Measurements from ENCODE around the gene AHCYL1.

The AHCYL1 gene

DNA sequence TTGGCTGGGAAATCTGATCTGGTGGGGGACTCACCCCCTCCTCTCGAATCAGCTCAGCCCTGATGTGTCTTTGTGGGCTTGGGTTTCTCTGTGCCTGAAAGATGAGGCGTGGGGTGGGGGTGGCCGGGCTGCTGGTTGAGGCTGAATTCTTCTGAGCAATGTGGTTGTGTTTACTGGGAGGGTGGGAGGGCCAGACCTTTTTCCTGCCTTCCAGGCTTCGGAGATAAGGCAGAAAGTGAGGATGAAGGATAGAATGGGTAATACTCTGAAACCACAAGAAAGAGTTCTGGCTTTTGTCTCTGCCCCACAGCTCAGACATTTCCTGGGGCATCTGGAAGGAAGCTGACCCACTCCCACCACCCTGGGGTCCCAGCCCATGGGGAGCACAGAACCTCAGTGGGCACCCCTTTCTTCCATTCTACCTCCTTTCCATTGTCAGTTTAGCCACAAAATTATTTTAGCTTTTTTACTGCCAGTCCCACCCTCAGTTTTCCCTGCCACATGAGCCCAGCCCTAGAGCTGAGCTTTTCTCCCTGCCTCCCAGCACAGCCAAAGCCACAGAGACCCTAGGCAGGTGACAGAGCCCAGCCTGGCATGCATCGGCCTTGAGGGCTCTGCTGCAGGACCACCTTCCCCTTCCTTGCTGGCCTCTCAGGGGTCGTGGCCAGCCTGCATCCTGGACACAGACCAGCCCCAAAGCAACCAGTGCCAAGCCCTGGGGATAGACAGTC, 74.7 kb downstream of the AHCYL1 start:
- Mint-ChIP-seq H3K27me3 (peaks cover 7% of the 10 kb centered on the region), H3K9me3 (no peaks in the 10 kb centered on the region), H3K27ac (no peak overlapping the region), H3K4me1 (ENCODE audit: low read depth) (peaks cover 21% of the 10 kb centered on the region), H3K36me3 (ENCODE audit: low read depth) (peaks cover 77% of the 10 kb centered on the region), H3K4me3 (no peak overlapping the region)
- intact Hi-C loops (cut with micrococcal nuclease): no loop called here

DNA sequence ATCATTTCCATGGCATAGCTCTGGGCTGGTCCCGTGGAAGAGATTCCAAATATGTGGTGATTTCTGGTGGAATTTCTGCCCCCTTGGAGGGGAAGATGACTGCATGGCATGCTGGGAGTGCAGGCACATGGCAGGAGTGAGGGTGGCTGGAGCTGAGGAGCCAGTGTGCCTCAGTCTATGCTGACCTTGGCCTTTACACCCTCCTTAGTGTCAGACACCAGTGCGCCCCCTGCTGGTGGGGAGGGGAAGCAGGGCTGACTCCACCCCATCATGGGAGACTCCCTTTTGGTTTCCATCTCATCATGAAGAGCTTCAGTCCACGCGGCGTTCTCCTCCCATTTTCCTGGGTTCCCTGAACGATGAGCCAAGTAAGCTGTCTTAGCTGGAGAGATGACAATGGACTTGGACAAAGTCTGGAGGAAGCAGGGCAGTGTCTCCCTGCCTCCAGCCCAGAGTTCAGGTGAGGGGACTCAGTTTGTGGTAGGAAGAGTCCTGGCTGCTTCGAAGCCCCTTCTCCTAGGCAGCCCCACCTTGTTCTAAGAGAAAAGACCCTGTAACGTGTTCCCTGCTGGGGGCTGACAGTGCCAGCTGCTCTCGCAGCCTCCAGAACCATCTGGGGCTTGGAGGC, 75.6 kb downstream of the AHCYL1 start:
- peaks cover 26% of the 10 kb centered on the region for H3K4me1 Mint-ChIP-seq (ENCODE audit: low read depth)
- peaks cover 15% of the 10 kb centered on the region for H3K27me3 Mint-ChIP-seq
- intact Hi-C loops (cut with micrococcal nuclease): no loop called here
- H3K9me3 Mint-ChIP-seq: no peaks in the 10 kb centered on the region
- H3K4me3 Mint-ChIP-seq: no peak overlapping the region
- H3K27ac Mint-ChIP-seq: no peak overlapping the region
- H3K36me3 Mint-ChIP-seq (ENCODE audit: low read depth): peaks cover 68% of the 10 kb centered on the region

DNA sequence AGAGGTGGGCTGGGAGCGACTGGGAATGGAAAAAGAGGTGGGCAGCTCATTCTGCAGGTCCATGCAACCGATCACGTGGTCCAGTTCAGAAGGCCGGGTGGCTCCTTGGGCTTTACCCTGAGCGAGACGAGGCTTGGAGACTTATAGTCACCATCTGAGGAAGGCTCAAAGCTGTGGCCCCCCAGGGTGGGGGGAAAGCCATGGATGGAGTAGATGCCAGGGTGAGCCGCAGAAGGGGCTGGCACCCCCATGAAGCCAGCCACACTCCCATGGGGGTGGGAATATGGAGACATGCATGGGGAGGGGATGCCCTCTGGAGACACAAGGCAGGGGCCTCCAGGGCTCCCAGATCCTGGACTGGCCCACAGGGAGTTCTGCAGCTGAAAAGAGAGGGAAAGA, 76.1 kb downstream of the AHCYL1 start:
- no peaks in the 10 kb centered on the region for H3K9me3 Mint-ChIP-seq
- H3K27ac Mint-ChIP-seq: no peak overlapping the region
- H3K4me3 Mint-ChIP-seq: no peak overlapping the region
- peaks cover 63% of the 10 kb centered on the region for H3K36me3 Mint-ChIP-seq (ENCODE audit: low read depth)
- peaks cover 26% of the 10 kb centered on the region for H3K4me1 Mint-ChIP-seq (ENCODE audit: low read depth)
- intact Hi-C loops (cut with micrococcal nuclease): no loop called here
- peaks cover 20% of the 10 kb centered on the region for H3K27me3 Mint-ChIP-seq

DNA sequence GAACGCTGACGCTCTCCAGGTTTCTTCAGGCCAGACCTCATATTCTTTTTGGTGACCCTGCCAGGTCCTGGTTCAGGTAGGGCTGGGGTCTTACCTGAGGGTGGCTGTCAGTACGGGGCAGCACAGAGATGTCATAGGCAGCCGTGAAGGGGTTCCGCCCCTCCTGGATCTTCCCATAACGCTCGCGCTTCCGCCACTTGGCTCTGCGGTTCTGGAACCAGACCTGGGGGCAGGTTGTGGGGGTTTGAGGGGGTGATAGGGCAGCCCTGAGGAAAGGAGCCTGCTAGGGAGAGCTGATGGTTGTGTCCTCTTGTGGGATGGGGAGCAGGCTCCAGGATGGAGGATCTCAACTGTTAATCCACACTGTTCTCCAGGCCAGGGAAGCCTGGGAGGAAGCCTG, 76.8 kb downstream of the AHCYL1 start:
- Mint-ChIP-seq H3K27ac (no peak overlapping the region), H3K27me3 (peaks cover 27% of the 10 kb centered on the region), H3K36me3 (ENCODE audit: low read depth) (peaks cover 56% of the 10 kb centered on the region), H3K9me3 (no peaks in the 10 kb centered on the region), H3K4me3 (no peak overlapping the region), H3K4me1 (ENCODE audit: low read depth) (peaks cover 26% of the 10 kb centered on the region)
- intact Hi-C loops (cut with micrococcal nuclease): no loop called here

DNA sequence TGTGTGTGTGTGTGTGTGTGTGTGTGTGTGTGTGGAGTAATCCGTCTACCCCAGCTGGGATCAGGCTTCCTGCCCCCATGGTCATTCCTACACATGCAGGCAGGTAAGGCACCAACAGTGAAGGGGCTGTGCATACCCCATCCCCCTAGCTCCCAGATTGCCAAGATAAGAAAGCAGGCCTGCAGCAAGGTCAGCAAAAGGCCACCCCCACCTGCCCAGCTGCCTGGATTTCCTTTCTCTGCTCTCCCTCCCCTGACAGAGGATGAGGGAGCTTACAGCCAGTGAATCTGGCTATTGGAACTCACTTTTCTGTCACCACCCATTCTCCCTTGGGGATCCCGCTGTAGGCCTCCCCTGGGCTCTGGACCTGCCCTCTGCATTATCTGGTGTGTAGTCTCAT, 78.0 kb downstream of the AHCYL1 start:
- no peak overlapping the region for H3K4me3 Mint-ChIP-seq
- no peaks in the 10 kb centered on the region for H3K9me3 Mint-ChIP-seq
- no peak overlapping the region for H3K27ac Mint-ChIP-seq
- peaks cover 20% of the 10 kb centered on the region for H3K4me1 Mint-ChIP-seq (ENCODE audit: low read depth)
- intact Hi-C loops (cut with micrococcal nuclease): no loop called here
- H3K36me3 Mint-ChIP-seq (ENCODE audit: low read depth): peaks cover 44% of the 10 kb centered on the region
- H3K27me3 Mint-ChIP-seq: peaks cover 39% of the 10 kb centered on the region

DNA sequence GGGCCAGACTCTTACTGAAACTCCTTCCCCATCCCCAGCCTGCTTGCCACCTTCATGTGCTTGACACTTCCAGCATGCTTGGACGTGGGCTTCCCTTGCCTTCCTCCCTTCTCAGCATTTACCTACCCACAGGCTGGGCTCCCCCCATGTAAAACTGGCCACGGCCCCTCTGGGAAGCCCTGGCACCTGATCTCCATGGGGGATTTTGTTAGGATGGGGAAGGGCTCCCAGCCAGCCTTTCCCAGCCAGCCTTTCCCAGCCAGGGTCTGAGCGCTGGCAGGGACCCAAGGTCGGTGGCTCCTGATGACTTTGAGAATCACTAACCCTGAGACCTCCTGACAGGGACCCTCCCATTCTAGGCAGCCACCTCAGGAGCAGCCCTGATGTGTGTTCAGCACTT, 79.2 kb downstream of the AHCYL1 start:
- Mint-ChIP-seq H3K27ac (no peak overlapping the region), H3K4me3 (no peak overlapping the region), H3K36me3 (ENCODE audit: low read depth) (peaks cover 33% of the 10 kb centered on the region), H3K9me3 (no peaks in the 10 kb centered on the region), H3K27me3 (peaks cover 50% of the 10 kb centered on the region), H3K4me1 (ENCODE audit: low read depth) (peaks cover 20% of the 10 kb centered on the region)
- intact Hi-C loops (cut with micrococcal nuclease): no loop called here

DNA sequence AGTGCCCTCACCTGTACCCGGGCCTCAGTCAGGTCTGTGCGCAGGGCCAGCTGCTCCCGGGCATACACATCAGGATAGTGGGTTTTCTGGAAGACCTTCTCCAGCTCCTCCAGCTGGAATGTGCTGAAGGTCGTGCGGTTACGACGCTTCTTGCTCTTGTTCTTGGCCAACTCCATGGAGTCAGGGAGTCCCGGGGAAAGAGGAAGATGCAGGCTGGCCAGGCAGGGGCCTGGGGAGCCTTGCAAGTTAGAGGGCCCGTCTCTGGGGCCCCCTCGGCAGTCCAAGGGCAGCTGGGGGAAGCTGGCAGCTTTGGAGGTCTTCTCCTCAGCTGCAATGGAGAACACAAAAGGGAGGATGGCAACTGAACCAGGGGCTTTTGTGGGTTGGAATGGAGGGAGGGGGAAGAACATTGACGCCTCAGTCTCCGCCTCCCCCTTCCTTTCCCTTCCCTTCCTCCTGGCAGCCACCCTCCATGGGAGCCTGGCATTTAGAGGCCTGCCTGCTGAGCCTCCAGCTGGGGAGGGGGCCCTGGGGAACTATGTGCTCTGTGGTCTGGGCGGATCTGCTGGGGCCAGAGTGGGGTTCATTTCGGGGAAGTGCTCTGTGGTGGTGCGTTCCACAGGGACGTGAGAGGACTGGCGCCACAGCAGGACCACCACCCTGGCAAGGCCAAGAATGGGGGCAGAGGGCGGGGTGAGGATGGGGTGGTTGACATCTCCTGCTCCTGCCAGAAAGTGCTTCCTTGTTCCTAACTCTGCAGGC, 80.2 kb downstream of the AHCYL1 start:
- H3K27me3 Mint-ChIP-seq: peaks cover 60% of the 10 kb centered on the region
- intact Hi-C loops (cut with micrococcal nuclease): no loop called here

DNA sequence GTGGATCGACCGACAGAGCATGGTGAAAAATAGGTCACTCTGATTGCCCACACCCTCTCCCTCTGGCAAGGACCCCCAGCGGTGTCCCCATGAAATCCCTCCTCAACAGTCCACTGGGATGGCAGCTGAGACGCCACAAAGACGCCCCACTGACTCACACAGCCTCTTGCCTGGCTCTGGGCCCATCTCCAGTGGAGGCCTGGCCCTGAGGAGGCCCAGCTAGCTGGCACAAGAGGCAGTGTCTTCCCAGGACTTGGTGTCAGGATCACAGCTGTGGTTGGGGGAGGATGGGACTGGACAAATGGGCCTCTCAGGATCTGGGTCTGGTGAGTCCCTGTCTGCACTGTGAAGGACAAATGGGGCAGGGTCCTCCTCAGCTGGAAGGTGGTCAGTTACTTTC, 81.3 kb downstream of the AHCYL1 start:
- no peak overlapping the region for H3K4me3 Mint-ChIP-seq
- intact Hi-C loops (cut with micrococcal nuclease): no loop called here
- H3K27me3 Mint-ChIP-seq: peaks cover 67% of the 10 kb centered on the region
- H3K9me3 Mint-ChIP-seq: no peaks in the 10 kb centered on the region
- H3K4me1 Mint-ChIP-seq (ENCODE audit: low read depth): peaks cover 33% of the 10 kb centered on the region
- no peak overlapping the region for H3K27ac Mint-ChIP-seq
- peaks cover 15% of the 10 kb centered on the region for H3K36me3 Mint-ChIP-seq (ENCODE audit: low read depth)

More for the DNA sequence above, 80.2 kb downstream of the AHCYL1 start:
- H3K36me3 Mint-ChIP-seq (ENCODE audit: low read depth): peaks cover 24% of the 10 kb centered on the region
- no peaks in the 10 kb centered on the region for H3K9me3 Mint-ChIP-seq
- H3K4me1 Mint-ChIP-seq (ENCODE audit: low read depth): peaks cover 28% of the 10 kb centered on the region
- no peak overlapping the region for H3K4me3 Mint-ChIP-seq
- no peak overlapping the region for H3K27ac Mint-ChIP-seq

DNA sequence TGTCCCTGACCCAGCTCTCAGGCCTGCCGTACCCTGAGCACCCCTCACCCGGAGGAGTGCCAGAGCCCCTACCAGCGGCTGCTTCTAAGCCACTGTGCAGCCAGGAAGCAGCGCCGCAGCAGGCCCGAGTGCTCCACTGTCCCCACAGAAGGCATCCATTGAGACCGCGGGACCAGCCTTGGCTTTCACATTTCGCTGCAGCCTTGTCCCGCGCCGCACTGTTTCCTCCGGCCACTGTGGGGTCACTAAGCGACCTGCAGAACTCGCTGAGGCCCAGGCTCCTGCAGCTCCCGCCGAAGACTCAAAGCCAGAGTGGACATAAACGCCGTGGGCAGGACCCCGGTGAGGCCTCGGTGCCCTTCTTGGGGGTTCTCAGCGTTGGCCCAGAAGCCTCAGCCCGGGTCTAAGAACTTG, 82.9 kb downstream of the AHCYL1 start:
- Mint-ChIP-seq H3K4me3 (peak overlapping the region; percentile 72), H3K36me3 (ENCODE audit: low read depth) (no peaks in the 10 kb centered on the region), H3K27ac (no peak overlapping the region), H3K4me1 (ENCODE audit: low read depth) (peaks cover 33% of the 10 kb centered on the region), H3K9me3 (no peaks in the 10 kb centered on the region), H3K27me3 (peaks cover 84% of the 10 kb centered on the region)
- intact Hi-C loops (cut with micrococcal nuclease): no loop called here

DNA sequence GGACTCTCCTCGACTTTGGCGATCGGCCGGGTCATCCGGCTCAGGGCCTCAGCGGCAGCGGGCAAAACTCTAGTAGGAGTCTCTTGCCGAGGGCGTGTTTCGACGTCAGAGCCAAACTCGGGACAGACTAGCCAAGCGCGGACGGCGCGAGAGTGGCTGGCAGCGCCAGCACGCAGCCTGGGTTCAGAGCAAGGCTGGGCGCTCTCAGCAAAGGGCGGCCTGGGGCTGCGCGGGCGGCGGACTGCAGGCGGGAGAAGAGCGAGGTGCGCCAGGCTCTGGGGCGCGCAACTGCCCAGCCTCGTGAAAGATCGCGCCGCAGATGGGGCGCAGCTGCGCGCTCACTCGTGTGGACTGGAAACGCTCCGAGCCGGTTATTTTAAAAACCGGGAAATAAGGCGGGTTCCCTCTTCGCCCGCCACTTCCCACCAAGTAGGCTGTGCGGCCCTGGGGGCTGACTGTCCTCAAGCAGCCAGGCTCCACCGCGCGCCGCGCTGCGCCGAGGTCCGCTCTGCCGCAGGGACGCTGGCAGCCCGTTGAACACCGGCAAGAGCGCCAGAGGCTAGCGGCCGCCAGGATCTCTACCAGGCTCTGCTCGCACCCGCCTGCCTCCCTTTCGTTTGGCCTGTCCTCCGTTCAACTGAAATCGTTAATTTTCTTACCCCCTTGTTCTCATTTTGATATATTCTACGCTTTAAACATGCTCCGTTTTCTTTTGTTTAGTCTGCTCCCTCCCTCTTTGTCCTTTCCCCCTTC, 83.5 kb downstream of the AHCYL1 start:
- Mint-ChIP-seq H3K4me3 (peak overlapping the region; percentile 72), H3K27me3 (peaks cover 88% of the 10 kb centered on the region), H3K27ac (peak overlapping the region; percentile 65), H3K4me1 (ENCODE audit: low read depth) (peaks cover 33% of the 10 kb centered on the region), H3K36me3 (ENCODE audit: low read depth) (no peaks in the 10 kb centered on the region), H3K9me3 (no peaks in the 10 kb centered on the region)
- intact Hi-C loops (cut with micrococcal nuclease): loop anchor here (2.0 kb wide), 1 partner anchor 17 kb away; no protein-coding TSS in a partner anchor

DNA sequence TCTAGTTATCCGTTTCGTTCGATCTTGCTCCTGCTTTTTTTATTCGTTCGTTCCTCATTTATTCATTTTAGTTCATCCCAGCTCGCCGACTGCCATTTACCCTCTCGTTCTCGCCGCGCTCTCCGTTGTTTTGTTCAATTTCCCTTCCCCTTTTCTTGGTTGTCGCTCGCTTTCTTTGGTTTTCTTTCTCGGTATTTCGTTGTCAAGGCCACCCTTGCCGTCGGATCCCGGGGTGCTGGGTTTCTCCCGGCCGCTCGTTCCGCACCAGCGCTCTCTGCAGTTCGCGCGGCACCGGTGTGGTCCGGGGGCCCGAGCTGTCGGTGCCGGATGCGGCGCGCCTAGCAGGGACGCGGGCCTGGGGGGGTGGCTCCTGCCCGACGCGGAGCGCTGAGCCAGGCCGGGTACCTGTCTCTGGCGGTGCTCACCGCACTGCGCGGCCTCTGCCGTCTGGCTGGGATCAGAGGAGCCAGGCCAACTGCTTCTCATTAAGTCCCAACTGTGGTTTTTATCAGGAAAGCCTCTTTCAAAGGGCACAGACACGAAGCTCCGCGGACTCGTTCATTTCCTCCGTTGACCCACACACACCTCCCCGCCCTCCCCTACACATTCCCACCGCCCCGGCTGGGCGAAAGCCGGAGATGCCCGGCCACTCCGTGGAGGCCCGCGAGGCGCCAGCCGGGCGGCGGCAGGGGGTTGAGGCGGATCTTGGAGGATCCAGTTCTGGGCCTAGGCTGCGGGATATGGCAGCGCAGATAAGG, 84.3 kb downstream of the AHCYL1 start:
- Mint-ChIP-seq H3K27ac (peak overlapping the region; percentile 65), H3K4me3 (peak overlapping the region; percentile 72), H3K9me3 (no peaks in the 10 kb centered on the region), H3K36me3 (ENCODE audit: low read depth) (no peaks in the 10 kb centered on the region), H3K4me1 (ENCODE audit: low read depth) (peaks cover 33% of the 10 kb centered on the region), H3K27me3 (peaks cover 90% of the 10 kb centered on the region)
- intact Hi-C loops (cut with micrococcal nuclease): loop anchor here (2.0 kb wide), 1 partner anchor 16 kb away; no protein-coding TSS in a partner anchor

DNA sequence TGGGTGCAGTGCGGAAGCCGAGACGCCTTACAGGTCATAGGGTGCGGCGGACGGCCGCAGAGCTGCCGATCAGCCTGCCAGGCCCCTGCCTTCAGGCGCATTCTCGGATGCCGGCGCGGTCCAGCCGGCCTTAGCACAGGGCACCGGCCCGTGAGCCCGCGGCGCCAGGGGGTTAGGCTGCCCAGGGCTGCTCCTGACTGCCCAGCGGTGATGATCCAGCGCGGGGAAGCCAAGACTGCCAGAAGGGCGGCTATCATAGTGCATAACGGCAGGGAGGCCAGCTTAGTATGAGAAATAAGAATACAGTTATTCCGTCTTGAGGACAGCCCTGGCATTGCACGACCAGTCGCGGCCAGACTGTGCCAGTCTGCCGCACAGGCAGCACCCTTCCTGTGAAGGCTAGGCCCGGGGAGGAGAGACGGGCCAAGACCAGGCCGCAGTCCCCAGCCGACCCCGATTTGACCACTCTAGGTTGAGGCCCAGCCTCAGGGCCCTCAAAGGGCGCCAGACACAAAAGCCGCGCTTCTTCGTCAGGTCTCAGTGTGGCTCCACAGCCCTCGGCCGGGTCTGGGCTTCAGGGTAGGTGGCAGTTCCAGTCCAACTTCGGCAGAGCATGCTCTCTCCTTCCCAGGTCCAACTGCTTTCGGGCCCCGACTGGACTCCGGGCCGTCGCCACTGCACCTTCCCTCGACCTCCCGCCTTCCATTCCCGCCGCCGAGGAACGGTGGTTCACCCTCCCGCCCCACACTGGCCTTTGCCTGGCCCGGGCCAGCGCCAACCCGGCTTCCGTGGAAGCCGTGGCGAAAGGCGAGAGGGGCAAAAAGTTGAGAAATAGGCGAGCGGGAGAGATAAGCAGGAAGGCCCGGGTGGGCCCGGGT, 85.1 kb downstream of the AHCYL1 start:
- Mint-ChIP-seq H3K27me3 (peaks cover 86% of the 10 kb centered on the region), H3K4me3 (peak overlapping the region; percentile 72), H3K27ac (peak overlapping the region; percentile 19), H3K36me3 (ENCODE audit: low read depth) (no peaks in the 10 kb centered on the region), H3K4me1 (ENCODE audit: low read depth) (peaks cover 31% of the 10 kb centered on the region), H3K9me3 (no peaks in the 10 kb centered on the region)
- intact Hi-C loops (cut with micrococcal nuclease): loop anchor here (2.0 kb wide), 1 partner anchor 15 kb away; no protein-coding TSS in a partner anchor
